ENCODE measurements around the gene ADAMTS5.

Gene ADAMTS5

GRCh38 chr21:26946744-26947446 lies 20.0 kb downstream of the ADAMTS5 start:
- DNase-seq, result no peak

- no peak for DNase-seq
Measured at GRCh38 chr21:26945916-26946675, 20.8 kb downstream of the ADAMTS5 start.

GRCh38 chr21:26943921-26944320 lies 23.0 kb downstream of the ADAMTS5 start:
- DNase-seq, result no peak

GRCh38 chr21:26941421-26941820 lies 25.5 kb downstream of the ADAMTS5 start:
- DNase-seq, result no peak

- DNase-seq, result no peak
Measured at GRCh38 chr21:26939601-26940111, 27.2 kb downstream of the ADAMTS5 start.

- DNase-seq, result no peak
Measured at GRCh38 chr21:26936641-26937040, 30.2 kb downstream of the ADAMTS5 start.

GRCh38 chr21:26935977-26936376 lies 30.9 kb downstream of the ADAMTS5 start:
- DNase-seq, result no peak

GRCh38 chr21:26934383-26934782 lies 32.5 kb downstream of the ADAMTS5 start:
- no peak for DNase-seq

- no peak for DNase-seq
Measured at GRCh38 chr21:26933448-26933847, 33.4 kb downstream of the ADAMTS5 start.

GRCh38 chr21:26925636-26926035 lies 41.3 kb downstream of the ADAMTS5 start:
- no peak for DNase-seq

- DNase-seq, result no peak
Measured at GRCh38 chr21:26925122-26925521, 41.8 kb downstream of the ADAMTS5 start.

- no peak for DNase-seq
Measured at GRCh38 chr21:26923986-26924385, 42.9 kb downstream of the ADAMTS5 start.

- no peak for DNase-seq
Measured at GRCh38 chr21:26920055-26920454, 46.8 kb downstream of the ADAMTS5 start.

GRCh38 chr21:26918323-26919079 lies 48.4 kb downstream of the ADAMTS5 start:
- no peak for DNase-seq

GRCh38 chr21:26916799-26917198 lies 50.1 kb downstream of the ADAMTS5 start:
- no peak for DNase-seq

GRCh38 chr21:26914557-26914956 lies 52.3 kb downstream of the ADAMTS5 start:
- no peak for DNase-seq

GRCh38 chr21:26912466-26912865 lies 54.4 kb downstream of the ADAMTS5 start:
- no peak for DNase-seq

- DNase-seq, result no peak
Measured at GRCh38 chr21:26909972-26910371, 56.9 kb downstream of the ADAMTS5 start.

GRCh38 chr21:26900980-26901379 lies 65.9 kb downstream of the ADAMTS5 start:
- DNase-seq, result no peak

GRCh38 chr21:26892151-26892550 lies 74.7 kb downstream of the ADAMTS5 start:
- DNase-seq, result no peak

GRCh38 chr21:26888931-26889330 lies 78.0 kb downstream of the ADAMTS5 start:
- DNase-seq, result no peak

- no peak for DNase-seq
Measured at GRCh38 chr21:26888256-26888655, 78.6 kb downstream of the ADAMTS5 start.

GRCh38 chr21:26887251-26887650 lies 79.6 kb downstream of the ADAMTS5 start:
- DNase-seq, result no peak

GRCh38 chr21:26884436-26884835 lies 82.5 kb downstream of the ADAMTS5 start:
- no peak for DNase-seq

All from activated T-cell treated with anti-CD3 and anti-CD28 coated beads, Interleukin-2, amount 50 U/mL, for 48 hours (primary cell).